A172 (cell line): ENCODE results near the gene THEMIS. TPM values are rescaled to one million over a fixed set of nuclear protein-coding genes. Genes with fewer than 3 reads are reported as not detected.
A peak's percentile ranks its signal among the peaks of the same experiment; 100 is the strongest.
"Not testable (repeated sequence)": the region's sequence is repeated elsewhere in the genome, so short reads cannot be mapped to it uniquely, and the experiment has no call there.

Experiments used
- DNase-seq: peaks from one replicate; pipeline ENCODE4 v3.0.0-alpha.2; 2015; ENCODE audit warnings: low spot score
- total RNA-seq: library from RNA; depleted of rRNA; stranded (reverse); fragments of >200 nt; shearing (Covaris generic); gene quantifications from 2 replicates; pipeline ENCODE4 v1.2.3, GENCODE V29; 2014

The THEMIS gene
- total RNA-seq, 1 experiment from 2014 or later = not detected

- no peak for DNase-seq
Observed at GRCh38 chr6:127794405-127794804, 106.5 kb downstream of the THEMIS start.

- DNase-seq = no peak
Observed at GRCh38 chr6:127793396-127793795, 107.5 kb downstream of the THEMIS start.

- no peak for DNase-seq
Observed at GRCh38 chr6:127792616-127793015, 108.2 kb downstream of the THEMIS start.

- no peak for DNase-seq
Observed at GRCh38 chr6:127791779-127792528, 108.9 kb downstream of the THEMIS start.

GRCh38 chr6:127790571-127790970, 110.3 kb downstream of the THEMIS start:
- DNase-seq = no peak

- DNase-seq = no peak
Observed at GRCh38 chr6:127786109-127786508, 114.7 kb downstream of the THEMIS start.

GRCh38 chr6:127784468-127784867, 116.4 kb downstream of the THEMIS start:
- DNase-seq = no peak

- DNase-seq = not testable (repeated sequence)
Observed at GRCh38 chr6:127781636-127782272, 119.1 kb downstream of the THEMIS start.

GRCh38 chr6:127776320-127776719, 124.5 kb downstream of the THEMIS start:
- DNase-seq = no peak

- no peak for DNase-seq
Observed at GRCh38 chr6:127775371-127775770, 125.5 kb downstream of the THEMIS start.

- DNase-seq = no peak
Observed at GRCh38 chr6:127768745-127769144, 132.1 kb downstream of the THEMIS start.

GRCh38 chr6:127768223-127768622, 132.6 kb downstream of the THEMIS start:
- no peak for DNase-seq

- no peak for DNase-seq
Observed at GRCh38 chr6:127765949-127766348, 134.9 kb downstream of the THEMIS start.

- no peak for DNase-seq
Observed at GRCh38 chr6:127762284-127762683, 138.6 kb downstream of the THEMIS start.

- no peak for DNase-seq
Observed at GRCh38 chr6:127761084-127761483, 139.8 kb downstream of the THEMIS start.

GRCh38 chr6:127749095-127749494, 151.8 kb downstream of the THEMIS start:
- DNase-seq = no peak

GRCh38 chr6:127748290-127748689, 152.6 kb downstream of the THEMIS start:
- DNase-seq = no peak

GRCh38 chr6:127738423-127738822, 162.4 kb downstream of the THEMIS start:
- no peak for DNase-seq

- DNase-seq = peak; percentile 1
Observed at GRCh38 chr6:127737768-127738167, 163.1 kb downstream of the THEMIS start.

GRCh38 chr6:127737009-127737486, 163.8 kb downstream of the THEMIS start:
- peak; percentile 76 for DNase-seq

GRCh38 chr6:127732927-127733326, 167.9 kb downstream of the THEMIS start:
- no peak for DNase-seq

GRCh38 chr6:127727260-127727953, 173.5 kb downstream of the THEMIS start:
- no peak for DNase-seq

GRCh38 chr6:127725821-127726220, 175.0 kb downstream of the THEMIS start:
- DNase-seq = no peak
